Tibial artery (tissue), 4 donors: ENCODE results near the gene CCM2L.

Source experiments
- DNase-seq, 2 donors: peaks; one replicate each; pipeline ENCODE4 v3.0.0-alpha.2; 2019
- H3K27ac ChIP-seq, 2 donors: fragments of 200-600 bp; sonication (generic) in 1 of 2; 1 replicate in 1 of 2; 2 replicates in 1 of 2; pipeline ENCODE4 v1.5.1; 2018 to 2019; ENCODE audit warnings: mild to moderate bottlenecking in 1 of 2
- H3K27me3 ChIP-seq, 2 donors: fragments of 200-600 bp; sonication (generic) in 1 of 2; one replicate each; pipeline versions ENCODE4 v1.5.1 to v1.6.0; 2016 to 2019
- H3K36me3 ChIP-seq, 3 donors: fragments of 200-600 bp; sonication (generic) in 2 of 3; one replicate each; pipeline ENCODE4 v1.5.1; 2016 to 2019; ENCODE audit warnings: mild to moderate bottlenecking in 2 of 3
- H3K4me1 ChIP-seq, 4 donors: fragments of 200-600 bp; sonication (generic) in 2 of 4; 1 replicate in 3 of 4; 2 replicates in 1 of 4; pipeline ENCODE4 v1.5.1; 2016 to 2019
- H3K4me3 ChIP-seq, 2 donors: fragments of 200-600 bp; sonication (generic) in 1 of 2; 1 replicate in 1 of 2; 2 replicates in 1 of 2; pipeline ENCODE4 v1.5.1; 2018 to 2019; ENCODE audit warnings: mild to moderate bottlenecking in 2 of 2
- H3K9me3 ChIP-seq, 3 donors: fragments of 200-600 bp; sonication (generic) in 1 of 3; one replicate each; pipeline ENCODE4 v1.5.1; 2016 to 2019
- intact Hi-C: fragments of 100-400 bp; cut with DNase I; formaldehyde crosslinking; loops from one replicate; pipeline ENCODE4 v1.15.0; 2023; ENCODE audit warnings: low total_unique reads
- TF ChIP-seq, protein P1 (sequence below), 2 experiments: fragments of 200-600 bp in 1 of 2; fragments of 450-650 bp in 1 of 2; IDR thresholded peaks; one replicate each; pipeline ENCODE4 v1.5.1; 2017 to 2019; ENCODE audit warnings: antibody characterized with exemption in 2 of 2, mild to moderate bottlenecking in 1 of 2, moderate library complexity in 1 of 2

Gene CCM2L

DNA sequence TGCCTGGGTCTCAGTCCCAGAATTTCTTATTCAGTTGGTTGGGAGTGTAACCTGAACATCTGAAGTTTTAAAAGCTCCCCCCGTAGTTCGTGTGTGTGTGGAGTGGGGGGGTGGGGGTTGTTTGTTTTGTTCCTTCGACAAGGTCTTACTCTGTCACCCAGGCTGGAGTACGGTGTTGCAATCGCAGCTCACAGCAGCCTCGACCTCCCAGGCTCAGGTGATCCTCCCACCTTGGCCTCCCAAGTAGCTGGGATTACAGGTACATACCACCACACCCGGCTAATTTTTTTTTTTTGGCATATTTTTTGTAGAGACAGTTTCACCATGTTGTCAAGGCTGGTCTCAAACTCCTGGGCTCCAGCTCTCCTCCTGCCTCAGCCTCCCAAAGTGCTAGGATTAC is 3.1 kb downstream of the CCM2L start:
- H3K4me1 ChIP-seq, result peaks cover 0 to 6% (median 3%) of the 10 kb centered on the region in 4 donors

DNA sequence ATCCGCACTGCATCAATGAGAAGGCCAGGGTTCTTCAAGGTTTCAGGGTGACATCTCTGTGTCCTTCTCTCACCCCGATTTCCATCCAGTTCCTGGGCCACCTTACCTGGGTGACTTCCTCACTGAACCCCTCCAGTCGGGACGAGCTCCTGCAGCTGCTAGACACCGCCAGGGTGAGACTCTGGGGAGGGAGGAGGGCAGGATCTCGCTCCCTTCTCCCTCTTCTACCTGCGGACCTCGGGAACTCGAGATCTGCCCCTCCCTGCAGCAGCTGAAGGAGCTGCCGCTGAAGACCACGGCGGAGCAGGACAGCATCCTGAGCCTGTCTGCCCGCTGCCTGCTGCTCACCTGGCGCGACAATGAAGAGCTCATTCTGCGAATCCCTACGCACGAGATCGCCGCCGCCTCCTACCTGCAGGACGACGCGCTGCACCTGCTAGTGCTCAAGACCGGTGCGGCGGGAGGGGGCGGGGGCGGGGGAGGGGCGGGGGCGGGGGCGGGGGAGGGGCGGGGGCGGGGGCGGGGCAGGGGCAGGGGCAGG is 7.5 kb downstream of the CCM2L start:
- Histone ChIP-seq H3K4me3 (no peak overlapping the region), H3K27me3 (peaks cover 0 to 76% of the 10 kb centered on the region in 2 donors), H3K9me3 (no peaks in the 10 kb centered on the region), H3K36me3 (no peaks in the 10 kb centered on the region), H3K4me1 (peaks cover 0 to 20% (median 14%) of the 10 kb centered on the region in 4 donors), H3K27ac (no peak overlapping the region)
- DNase-seq, result no peak
- intact Hi-C loops, result no loop called here
- TF ChIP-seq, protein P1, sequence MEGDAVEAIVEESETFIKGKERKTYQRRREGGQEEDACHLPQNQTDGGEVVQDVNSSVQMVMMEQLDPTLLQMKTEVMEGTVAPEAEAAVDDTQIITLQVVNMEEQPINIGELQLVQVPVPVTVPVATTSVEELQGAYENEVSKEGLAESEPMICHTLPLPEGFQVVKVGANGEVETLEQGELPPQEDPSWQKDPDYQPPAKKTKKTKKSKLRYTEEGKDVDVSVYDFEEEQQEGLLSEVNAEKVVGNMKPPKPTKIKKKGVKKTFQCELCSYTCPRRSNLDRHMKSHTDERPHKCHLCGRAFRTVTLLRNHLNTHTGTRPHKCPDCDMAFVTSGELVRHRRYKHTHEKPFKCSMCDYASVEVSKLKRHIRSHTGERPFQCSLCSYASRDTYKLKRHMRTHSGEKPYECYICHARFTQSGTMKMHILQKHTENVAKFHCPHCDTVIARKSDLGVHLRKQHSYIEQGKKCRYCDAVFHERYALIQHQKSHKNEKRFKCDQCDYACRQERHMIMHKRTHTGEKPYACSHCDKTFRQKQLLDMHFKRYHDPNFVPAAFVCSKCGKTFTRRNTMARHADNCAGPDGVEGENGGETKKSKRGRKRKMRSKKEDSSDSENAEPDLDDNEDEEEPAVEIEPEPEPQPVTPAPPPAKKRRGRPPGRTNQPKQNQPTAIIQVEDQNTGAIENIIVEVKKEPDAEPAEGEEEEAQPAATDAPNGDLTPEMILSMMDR (IDR thresholded peaks at IDR 0.05), result no peak

More for the DNA sequence above, 3.1 kb downstream of the CCM2L start:
- H3K9me3 ChIP-seq, result no peaks in the 10 kb centered on the region
- peaks cover 0 to 54% of the 10 kb centered on the region in 2 donors for H3K27me3 ChIP-seq
- no peak for DNase-seq
- TF ChIP-seq, protein P1 (IDR thresholded peaks at IDR 0.05), result no peak
- no peak overlapping the region for H3K27ac ChIP-seq
- no peak overlapping the region for H3K4me3 ChIP-seq
- intact Hi-C loops, result no loop called here
- no peaks in the 10 kb centered on the region for H3K36me3 ChIP-seq

DNA sequence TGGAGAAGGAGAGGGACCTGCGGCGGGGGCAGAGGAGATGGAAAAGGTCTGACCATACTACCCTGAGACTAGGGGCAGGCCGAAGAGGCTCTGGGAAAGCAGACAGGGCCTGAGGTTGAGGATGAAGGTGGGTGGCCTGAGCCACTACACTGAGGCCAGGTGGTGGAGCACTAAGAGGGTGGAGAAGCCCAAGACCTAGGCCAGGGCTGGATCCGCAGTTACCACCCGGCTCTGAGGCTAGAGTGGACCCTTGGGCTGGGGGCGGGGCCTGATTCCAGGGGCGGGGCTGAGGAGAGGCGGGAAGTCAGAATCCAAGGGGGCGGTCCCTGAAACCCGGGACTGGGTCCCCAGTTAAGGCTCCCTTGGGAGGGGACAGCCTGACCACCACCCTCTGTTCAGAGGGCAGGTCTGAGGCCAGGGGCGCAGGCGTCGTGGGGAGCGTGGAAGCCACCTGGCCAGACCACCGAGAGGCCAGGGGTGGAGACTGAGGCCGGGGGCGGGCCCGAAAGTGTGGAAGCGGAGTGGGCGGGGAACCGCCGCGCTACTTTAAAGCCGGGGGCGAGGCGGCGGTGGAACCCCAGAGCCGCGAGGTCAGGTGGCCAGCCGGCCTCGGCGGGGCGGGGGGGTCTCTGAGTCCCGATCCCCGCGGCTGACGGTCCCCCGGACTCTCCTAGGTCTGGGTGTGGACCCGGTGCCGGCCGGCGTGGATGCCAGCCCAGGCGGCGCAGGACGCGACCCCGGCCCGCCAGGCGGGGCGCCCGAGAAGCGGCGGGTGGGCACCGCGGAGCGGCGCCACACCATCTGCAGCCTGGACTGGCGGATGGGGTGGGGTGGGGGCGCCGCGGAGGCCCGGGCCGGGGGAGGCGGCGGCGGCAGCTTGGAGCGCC is 8.3 kb downstream of the CCM2L start:
- intact Hi-C loops, result no loop called here
- Histone ChIP-seq H3K36me3 (no peaks in the 10 kb centered on the region), H3K27me3 (peaks cover 0 to 84% of the 10 kb centered on the region in 2 donors)

DNA sequence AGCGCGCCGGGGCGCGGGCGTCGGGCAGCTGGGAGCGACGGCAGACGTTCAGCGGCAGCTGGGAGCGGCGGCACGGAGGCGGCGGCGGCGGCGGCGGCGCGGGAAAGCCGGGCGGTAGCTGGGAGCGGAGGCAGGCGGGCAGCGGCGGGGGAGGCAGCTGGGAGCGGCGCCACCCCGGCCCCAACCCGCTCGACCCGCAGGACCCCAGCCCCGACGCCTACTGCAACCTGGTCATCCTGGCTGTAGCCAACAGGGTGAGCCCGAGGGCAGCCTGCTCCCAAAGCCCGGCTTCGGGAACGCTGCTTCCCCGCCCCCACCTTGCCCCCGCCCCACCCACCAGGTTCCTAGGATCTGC is 8.9 kb downstream of the CCM2L start:
- TF ChIP-seq, protein P1 (IDR thresholded peaks at IDR 0.05), result no peak
- intact Hi-C loops, result no loop called here
- peaks cover 0 to 89% of the 10 kb centered on the region in 2 donors for H3K27me3 ChIP-seq
- peak overlapping the region; percentile 36 to 47 for H3K4me3 ChIP-seq
- H3K27ac ChIP-seq, result no peak overlapping the region
- peak in 1 of 2 donors; percentile 38 for DNase-seq
- no peaks in the 10 kb centered on the region for H3K9me3 ChIP-seq
- peaks cover 0 to 20% (median 14%) of the 10 kb centered on the region in 4 donors for H3K4me1 ChIP-seq
- H3K36me3 ChIP-seq, result no peaks in the 10 kb centered on the region

More for the DNA sequence above, 8.3 kb downstream of the CCM2L start:
- DNase-seq, result peak in 1 of 2 donors; percentile 51
- Histone ChIP-seq H3K27ac (no peak overlapping the region), H3K9me3 (no peaks in the 10 kb centered on the region), H3K4me1 (peaks cover 0 to 20% (median 14%) of the 10 kb centered on the region in 4 donors), H3K4me3 (peak overlapping the region; percentile 36 to 47)
- TF ChIP-seq, protein P1 (IDR thresholded peaks at IDR 0.05), result no peak

DNA sequence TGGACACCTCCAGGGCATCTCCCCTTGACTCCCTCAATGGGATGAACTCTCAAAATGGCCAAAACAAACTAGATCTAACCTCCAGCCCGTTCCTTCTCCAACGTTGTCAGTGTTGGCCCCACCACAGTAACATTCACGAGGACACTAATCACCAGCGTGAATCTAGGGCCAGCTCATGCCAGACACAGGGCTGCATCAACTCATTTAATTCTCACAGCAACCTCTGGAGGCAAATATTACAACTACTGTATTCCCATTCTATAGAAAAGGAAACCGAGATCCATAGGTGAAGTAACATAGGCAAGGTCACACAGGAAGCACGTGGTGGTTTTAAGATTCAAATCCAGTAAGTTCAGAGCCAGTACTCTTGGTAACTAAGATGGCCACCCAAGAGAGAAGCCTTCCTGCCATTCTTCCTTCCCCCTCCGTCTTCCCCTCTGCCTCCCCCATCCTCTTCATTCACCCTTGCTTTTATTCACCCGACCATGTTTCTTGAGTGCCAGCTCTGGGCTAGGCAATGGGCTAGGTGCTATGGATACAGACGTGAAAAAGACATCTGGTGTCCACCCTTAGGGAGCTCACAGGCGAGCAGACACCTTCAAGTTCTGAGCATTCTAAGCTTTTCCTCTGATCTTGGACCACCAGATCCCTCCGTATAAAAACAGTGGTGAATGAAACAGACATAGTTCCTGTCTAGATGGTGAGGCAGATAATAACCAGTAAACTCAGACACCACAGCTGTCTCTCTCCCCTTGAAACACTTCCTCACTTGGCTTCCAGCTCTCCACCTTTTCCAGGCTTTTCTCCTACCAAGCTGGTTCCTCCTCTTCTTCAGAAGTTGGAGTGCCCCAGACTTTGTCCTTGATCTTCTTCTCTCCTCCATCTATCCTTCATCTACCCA is 9.6 kb downstream of the CCM2L start:
- peaks cover 0 to 20% (median 14%) of the 10 kb centered on the region in 4 donors for H3K4me1 ChIP-seq
- H3K27me3 ChIP-seq, result peaks cover 0 to 89% of the 10 kb centered on the region in 2 donors
- no peaks in the 10 kb centered on the region for H3K36me3 ChIP-seq
- H3K9me3 ChIP-seq, result no peaks in the 10 kb centered on the region
- peak overlapping the region in 1 of 2 donors; percentile 47 for H3K4me3 ChIP-seq
- intact Hi-C loops, result no loop called here
- H3K27ac ChIP-seq, result no peak overlapping the region
- TF ChIP-seq, protein P1 (IDR thresholded peaks at IDR 0.05), result no peak
- peak in 1 of 2 donors; percentile 37 for DNase-seq
